DND-41 (cell line): Measurements from ENCODE around the gene SDCCAG8.

Experiments
- ATAC-seq: fragments of 200-7000 bp; cut with Tn5 transposase; 3 replicates; pipeline ENCODE4 v1.9.1; 2021; ENCODE audit warnings: low read depth; ENCODE audit not compliant: insufficient read depth
- DNase-seq: peaks from one replicate; pipeline ENCODE4 v3.0.0-alpha.2; 2020
- H2AFZ ChIP-seq: 2 replicates; pipeline ENCODE4 v1.6.0; 2012; ENCODE audit warnings: low read depth, low read length
- H3K27ac ChIP-seq: 2 replicates; pipeline ENCODE4 v1.5.1; 2012; ENCODE audit warnings: low read length, inconsistent platforms
- H3K27me3 ChIP-seq: fragments of 200-600 bp; sonication (generic); 2 replicates; pipeline ENCODE4 v1.6.0; 2012; ENCODE audit warnings: low read length, mild to moderate bottlenecking, inconsistent platforms; ENCODE audit not compliant: insufficient read depth, poor library complexity
- H3K36me3 ChIP-seq: 2 replicates; pipeline ENCODE4 v1.5.1; 2012; ENCODE audit warnings: low read length, inconsistent platforms; ENCODE audit not compliant: insufficient read depth
- H3K4me1 ChIP-seq: 2 replicates; pipeline ENCODE4 v1.5.1; 2012; ENCODE audit warnings: mild to moderate bottlenecking, low read length; ENCODE audit not compliant: insufficient read depth
- H3K4me2 ChIP-seq: 2 replicates; pipeline ENCODE4 v1.6.0; 2012; ENCODE audit warnings: mild to moderate bottlenecking, moderate library complexity, low read length, inconsistent platforms; ENCODE audit not compliant: insufficient read depth
- H3K4me3 ChIP-seq, 2 experiments: fragments of 200-600 bp in 1 of 2; shearing (Covaris generic) in 1 of 2; 2 replicates each; pipeline ENCODE4 v1.5.1; 2012 to 2016; ENCODE audit warnings: inconsistent platforms in 2 of 2, low read length in 2 of 2, mild to moderate bottlenecking in 2 of 2, low read depth in 1 of 2, moderate library complexity in 1 of 2
- H3K79me2 ChIP-seq: 2 replicates; pipeline ENCODE4 v1.6.0; 2012; ENCODE audit warnings: low read length, inconsistent platforms; ENCODE audit not compliant: insufficient read depth
- H3K9ac ChIP-seq: 2 replicates; pipeline ENCODE4 v1.6.0; 2012; ENCODE audit warnings: low read depth, mild to moderate bottlenecking, inconsistent platforms, low read length, moderate library complexity
- H3K9me3 ChIP-seq: 2 replicates; pipeline ENCODE4 v1.5.1; 2012; ENCODE audit warnings: low read length, moderate library complexity, mild to moderate bottlenecking, inconsistent platforms; ENCODE audit not compliant: insufficient read depth, severe bottlenecking
- H4K20me1 ChIP-seq: 2 replicates; pipeline ENCODE4 v1.6.0; 2012; ENCODE audit warnings: low read length; ENCODE audit not compliant: insufficient read depth
- EZH2 ChIP-seq: IDR thresholded peaks from 3 replicates; pipeline ENCODE4 v1.6.1; 2012; ENCODE audit warnings: borderline replicate concordance, low read depth, mild to moderate bottlenecking, moderate library complexity, low read length, inconsistent platforms; ENCODE audit not compliant: severe bottlenecking
- TF ChIP-seq, protein P1 (sequence below): IDR thresholded peaks from 2 replicates; pipeline ENCODE4 v1.5.1; 2012; ENCODE audit warnings: borderline replicate concordance, low read length, moderate library complexity, mild to moderate bottlenecking; ENCODE audit not compliant: poor library complexity, severe bottlenecking; ENCODE audit errors: extremely low read depth

SDCCAG8 gene

GRCh38 chr1:243443557-243443956 is 187.7 kb downstream of the SDCCAG8 start:
- Histone ChIP-seq H3K9ac (no peak overlapping the region), H3K4me1 (peaks cover 22% of the 10 kb centered on the region), H3K9me3 (no peaks in the 10 kb centered on the region), H4K20me1 (no peaks in the 10 kb centered on the region), H3K27ac (no peak overlapping the region), H2AFZ (no peak overlapping the region), H3K4me3 (no peak overlapping the region), H3K79me2 (no peaks in the 10 kb centered on the region), H3K27me3 (no peaks in the 10 kb centered on the region), H3K4me2 (no peak overlapping the region), H3K36me3 (no peaks in the 10 kb centered on the region)
- no peak for TF ChIP-seq EZH2
- TF ChIP-seq, protein P1, sequence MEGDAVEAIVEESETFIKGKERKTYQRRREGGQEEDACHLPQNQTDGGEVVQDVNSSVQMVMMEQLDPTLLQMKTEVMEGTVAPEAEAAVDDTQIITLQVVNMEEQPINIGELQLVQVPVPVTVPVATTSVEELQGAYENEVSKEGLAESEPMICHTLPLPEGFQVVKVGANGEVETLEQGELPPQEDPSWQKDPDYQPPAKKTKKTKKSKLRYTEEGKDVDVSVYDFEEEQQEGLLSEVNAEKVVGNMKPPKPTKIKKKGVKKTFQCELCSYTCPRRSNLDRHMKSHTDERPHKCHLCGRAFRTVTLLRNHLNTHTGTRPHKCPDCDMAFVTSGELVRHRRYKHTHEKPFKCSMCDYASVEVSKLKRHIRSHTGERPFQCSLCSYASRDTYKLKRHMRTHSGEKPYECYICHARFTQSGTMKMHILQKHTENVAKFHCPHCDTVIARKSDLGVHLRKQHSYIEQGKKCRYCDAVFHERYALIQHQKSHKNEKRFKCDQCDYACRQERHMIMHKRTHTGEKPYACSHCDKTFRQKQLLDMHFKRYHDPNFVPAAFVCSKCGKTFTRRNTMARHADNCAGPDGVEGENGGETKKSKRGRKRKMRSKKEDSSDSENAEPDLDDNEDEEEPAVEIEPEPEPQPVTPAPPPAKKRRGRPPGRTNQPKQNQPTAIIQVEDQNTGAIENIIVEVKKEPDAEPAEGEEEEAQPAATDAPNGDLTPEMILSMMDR: no peak
- no peak for DNase-seq
- ATAC-seq: no peak

GRCh38 chr1:243447347-243447746 is 191.5 kb downstream of the SDCCAG8 start:
- H3K27me3 ChIP-seq: no peaks in the 10 kb centered on the region
- TF ChIP-seq, protein P1: no peak
- TF ChIP-seq EZH2: no peak
- H4K20me1 ChIP-seq: no peaks in the 10 kb centered on the region
- ATAC-seq: peak; percentile 53; the same call in 2 of the 3 replicates
- no peaks in the 10 kb centered on the region for H3K79me2 ChIP-seq
- H3K4me2 ChIP-seq: no peak overlapping the region
- H3K4me1 ChIP-seq: peaks cover 22% of the 10 kb centered on the region
- no peak overlapping the region for H2AFZ ChIP-seq
- no peak overlapping the region for H3K9ac ChIP-seq
- H3K36me3 ChIP-seq: no peaks in the 10 kb centered on the region
- DNase-seq: peak; percentile 27
- peak overlapping the region; percentile 58 for H3K27ac ChIP-seq
- H3K4me3 ChIP-seq: no peak overlapping the region
- H3K9me3 ChIP-seq: no peaks in the 10 kb centered on the region

GRCh38 chr1:243447844-243448243 is 192.0 kb downstream of the SDCCAG8 start:
- H2AFZ ChIP-seq: 0 out of 2 replicates have a peak overlapping the region, but pooled peaks have one; percentile 13
- no peaks in the 10 kb centered on the region for H3K27me3 ChIP-seq
- H4K20me1 ChIP-seq: no peaks in the 10 kb centered on the region
- DNase-seq (peak; percentile 14), ATAC-seq (peak; percentile 82)
- no peak overlapping the region for H3K4me3 ChIP-seq
- H3K9ac ChIP-seq: no peak overlapping the region
- H3K4me1 ChIP-seq: peaks cover 22% of the 10 kb centered on the region
- TF ChIP-seq EZH2: no peak
- TF ChIP-seq, protein P1: no peak
- no peak overlapping the region for H3K4me2 ChIP-seq
- no peaks in the 10 kb centered on the region for H3K9me3 ChIP-seq
- H3K79me2 ChIP-seq: no peaks in the 10 kb centered on the region
- peak overlapping the region; percentile 73 for H3K27ac ChIP-seq
- H3K36me3 ChIP-seq: no peaks in the 10 kb centered on the region

- H3K4me3 ChIP-seq: no peak overlapping the region
- peaks cover 22% of the 10 kb centered on the region for H3K4me1 ChIP-seq
- H3K4me2 ChIP-seq: no peak overlapping the region
- ATAC-seq (no peak), DNase-seq (no peak)
- no peak for TF ChIP-seq EZH2
- TF ChIP-seq, protein P1: no peak
- no peaks in the 10 kb centered on the region for H3K27me3 ChIP-seq
- H3K9me3 ChIP-seq: no peaks in the 10 kb centered on the region
- H4K20me1 ChIP-seq: no peaks in the 10 kb centered on the region
- no peaks in the 10 kb centered on the region for H3K79me2 ChIP-seq
- H3K9ac ChIP-seq: no peak overlapping the region
- H3K27ac ChIP-seq: no peak overlapping the region
- no peak overlapping the region for H2AFZ ChIP-seq
- H3K36me3 ChIP-seq: peaks cover 2% of the 10 kb centered on the region; the same call in 1 of the 2 replicates
Observed at GRCh38 chr1:243449373-243449772, 193.5 kb downstream of the SDCCAG8 start.
